ENCODE data around the gene EML6. TPM values are rescaled to one million over a fixed set of nuclear protein-coding genes. Genes with fewer than 3 reads are reported as not detected.
A peak's percentile ranks its signal among the peaks of the same experiment; 100 is the strongest.

The EML6 gene
- total RNA-seq, 2 donors from 2014 or later: 1.0 to 1.1 TPM

GRCh38 chr2:55014962-55015939 is 291.8 kb downstream of the EML6 start:
- Mint-ChIP-seq H3K4me1 (ENCODE audit: low read depth in 2 of 2) (peaks cover 17 to 59% of the 10 kb centered on the region in 2 donors), H3K27ac (no peak overlapping the region), H3K9me3 (no peaks in the 10 kb centered on the region), H3K4me3 (no peak overlapping the region), H3K36me3 (no peaks in the 10 kb centered on the region), H3K27me3 (no peaks in the 10 kb centered on the region)
- peak; percentile 62 for DNase-seq (ENCODE audit: low spot score)
- no peak for ATAC-seq

- DNase-seq (ENCODE audit: low spot score) (no peak), ATAC-seq (no peak)
- H3K27ac Mint-ChIP-seq: peak overlapping the region in 1 of 2 donors; percentile 11
- H3K36me3 Mint-ChIP-seq: no peaks in the 10 kb centered on the region
- H3K4me1 Mint-ChIP-seq (ENCODE audit: low read depth in 2 of 2): peaks cover 16 to 46% of the 10 kb centered on the region in 2 donors
- no peak overlapping the region for H3K4me3 Mint-ChIP-seq
- H3K27me3 Mint-ChIP-seq: no peaks in the 10 kb centered on the region
- no peaks in the 10 kb centered on the region for H3K9me3 Mint-ChIP-seq
Observed at GRCh38 chr2:55017428-55017827, 294.0 kb downstream of the EML6 start.

GRCh38 chr2:55017880-55018279 is 294.4 kb downstream of the EML6 start:
- no peak for ATAC-seq
- H3K36me3 Mint-ChIP-seq: no peaks in the 10 kb centered on the region
- H3K27ac Mint-ChIP-seq: peak overlapping the region in 1 of 2 donors; percentile 11
- DNase-seq (ENCODE audit: low spot score): no peak
- H3K4me1 Mint-ChIP-seq (ENCODE audit: low read depth in 2 of 2): peaks cover 16 to 46% of the 10 kb centered on the region in 2 donors
- no peaks in the 10 kb centered on the region for H3K27me3 Mint-ChIP-seq
- no peaks in the 10 kb centered on the region for H3K9me3 Mint-ChIP-seq
- no peak overlapping the region for H3K4me3 Mint-ChIP-seq

GRCh38 chr2:55018619-55019018 is 295.2 kb downstream of the EML6 start:
- Mint-ChIP-seq H3K4me1 (ENCODE audit: low read depth in 2 of 2) (peaks cover 11 to 39% of the 10 kb centered on the region in 2 donors), H3K4me3 (no peak overlapping the region), H3K27ac (peak overlapping the region in 1 of 2 donors; percentile 11), H3K9me3 (no peaks in the 10 kb centered on the region), H3K27me3 (no peaks in the 10 kb centered on the region), H3K36me3 (no peaks in the 10 kb centered on the region)
- no peak for DNase-seq (ENCODE audit: low spot score)
- no peak for ATAC-seq

DNA sequence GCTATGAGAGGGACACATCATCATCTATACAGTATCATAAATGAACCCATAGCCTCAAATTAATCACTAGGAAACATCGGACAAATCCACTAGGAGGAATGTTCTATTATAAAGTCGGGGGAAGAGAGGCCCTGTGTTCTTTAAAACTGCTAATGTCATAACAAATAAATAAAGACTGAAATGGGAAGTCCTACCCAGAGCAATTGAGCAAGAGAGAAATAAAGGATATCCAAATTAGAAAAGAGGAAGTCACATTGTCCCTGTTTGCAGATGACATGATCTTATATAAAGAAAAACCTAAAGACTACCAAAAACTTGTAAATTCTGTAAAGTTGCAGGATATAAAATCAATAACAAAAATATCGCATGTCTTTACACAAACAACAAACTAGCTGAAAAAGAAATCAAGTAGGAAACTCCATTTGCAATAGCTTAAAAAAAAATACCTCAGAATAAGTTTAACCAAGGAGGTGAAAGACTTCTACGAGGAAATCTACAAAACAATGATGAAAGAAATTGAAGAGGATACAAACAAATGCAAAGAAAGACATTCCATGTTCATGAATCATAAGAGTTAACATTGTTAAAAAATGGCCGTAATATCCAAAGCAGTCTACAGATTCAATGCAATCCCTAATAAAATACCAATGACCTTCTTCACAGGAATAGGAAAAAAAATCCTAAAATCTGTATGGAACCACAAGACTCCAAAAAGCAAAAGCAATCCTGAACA is 296.2 kb downstream of the EML6 start:
- peak overlapping the region in 1 of 2 donors; percentile 7 for H3K27ac Mint-ChIP-seq
- no peaks in the 10 kb centered on the region for H3K9me3 Mint-ChIP-seq
- H3K27me3 Mint-ChIP-seq: no peaks in the 10 kb centered on the region
- peaks cover 11 to 39% of the 10 kb centered on the region in 2 donors for H3K4me1 Mint-ChIP-seq (ENCODE audit: low read depth in 2 of 2)
- H3K4me3 Mint-ChIP-seq: no peak overlapping the region
- no peaks in the 10 kb centered on the region for H3K36me3 Mint-ChIP-seq
- DNase-seq (ENCODE audit: low spot score) (no peak), ATAC-seq (no peak)

Data from natural killer cell treated with Interleukin-12 subunit alpha and Interleukin-12 subunit beta and Interleukin-15 and Interleukin-18, amount 100 ng/mL, for 72 hours (primary cell).